A673 (cell line): ENCODE data around the gene FILIP1. TPM values are rescaled to one million over a fixed set of nuclear protein-coding genes. Genes with fewer than 3 reads are reported as not detected.

Experiments
- BruUV-seq: library from RNA; stranded (reverse); fragments of 400-500 nt; replicated peaks from 2 replicates; lab custom pipeline; 2021; lab: Mats Ljungman, UMichigan
- CTCF ChIA-PET: fragments of 300-600 bp; sonication (Branson Sonifier 250); formaldehyde crosslinking; loops from one replicate; lab custom pipeline; 2022; ENCODE audit warnings: antibody characterized with exemption; lab: Charles Lee
- POLR2A ChIA-PET: fragments of 300-600 bp; sonication (Branson Sonifier 250); formaldehyde crosslinking; loops from one replicate; lab custom pipeline; 2022; ENCODE audit warnings: antibody characterized with exemption; ENCODE audit not compliant: low non-redundant PET; lab: Charles Lee
- DNase-seq: peaks from one replicate; pipeline ENCODE4 v3.0.0-alpha.2; 2015; ENCODE audit warnings: low spot score
- H3K27ac ChIP-seq: fragments of 200-600 bp; sonication (generic); 2 replicates; pipeline ENCODE4 v1.5.1; 2016; ENCODE audit warnings: mixed run types, low read depth, mild to moderate bottlenecking, mixed read lengths, antibody characterized with exemption, low read length; ENCODE audit not compliant: poor library complexity, severe bottlenecking
- H3K27me3 ChIP-seq: fragments of 200-600 bp; sonication (generic); replicated peaks from 2 replicates; pipeline ENCODE4 v1.6.1; 2017; ENCODE audit warnings: mixed run types, low read depth, mild to moderate bottlenecking, mixed read lengths, antibody characterized with exemption, low read length; ENCODE audit not compliant: insufficient read depth, poor library complexity
- H3K36me3 ChIP-seq: fragments of 200-600 bp; sonication (generic); 2 replicates; pipeline ENCODE4 v1.6.1; 2016; ENCODE audit warnings: mixed run types, mild to moderate bottlenecking, mixed read lengths, antibody characterized with exemption, low read length; ENCODE audit not compliant: insufficient read depth, poor library complexity, severe bottlenecking
- H3K4me1 ChIP-seq: fragments of 200-600 bp; sonication (generic); 2 replicates; pipeline ENCODE4 v1.6.1; 2017; ENCODE audit warnings: mixed run types, mild to moderate bottlenecking, mixed read lengths, antibody characterized with exemption, low read length; ENCODE audit not compliant: insufficient read depth, poor library complexity, severe bottlenecking
- H3K4me3 ChIP-seq: fragments of 200-600 bp; sonication (generic); 2 replicates; pipeline ENCODE4 v1.5.1; 2016; ENCODE audit warnings: low read depth, mixed run types, mild to moderate bottlenecking, mixed read lengths, low read length; ENCODE audit not compliant: poor library complexity, severe bottlenecking
- H3K9me3 ChIP-seq: fragments of 200-600 bp; sonication (generic); 2 replicates; pipeline ENCODE4 v1.6.1; 2016; ENCODE audit warnings: mixed run types, low read depth, mild to moderate bottlenecking, mixed read lengths, antibody characterized with exemption, low read length; ENCODE audit not compliant: poor library complexity, severe bottlenecking
- CTCF ChIP-seq: fragments of 300-800, 200-600 bp; sonication (generic); conservative IDR thresholded peaks from 2 replicates; pipeline ENCODE4 v1.5.1; 2017; ENCODE audit warnings: low read depth, mild to moderate bottlenecking, antibody characterized with exemption, low read length, moderate library complexity, mixed read lengths
- EZH2 ChIP-seq: fragments of 200-600 bp; sonication (generic); IDR thresholded peaks from 2 replicates; pipeline ENCODE4 v1.6.1; 2017; ENCODE audit warnings: borderline replicate concordance, low read depth, mild to moderate bottlenecking, mixed read lengths, antibody characterized with exemption, low read length; ENCODE audit not compliant: poor library complexity, severe bottlenecking
- intact Hi-C: fragments of 100-400 bp; cut with micrococcal nuclease; formaldehyde crosslinking; loops from one replicate; pipeline ENCODE4 v1.10.0; 2022; ENCODE audit not compliant: unreplicated experiment
- microRNA-seq: library from miRNA; unstranded; fragments of <30 nt; microRNA quantifications from one replicate; pipeline ENCODE4 v1.2.0, GENCODE V29; 2021
- total RNA-seq: library from RNA; stranded (reverse); gene quantifications from 2 replicates; pipeline ENCODE4 v1.2.3, GENCODE V29; 2021

FILIP1 gene
- total RNA-seq, 1 experiment from 2014 or later = 0.32 TPM

- ChIA-PET CTCF (no interaction called here), POLR2A (interaction anchor here (0.6 kb wide), 1 partner anchor 367 kb away, joined by 3 read pairs; no protein-coding TSS in a partner anchor)
- Histone ChIP-seq H3K27me3 (no peaks in the 10 kb centered on the region), H3K27ac (peak within 1 kb of the TSS; percentile 87), H3K4me1 (no peaks in the 10 kb centered on the region), H3K36me3 (peaks cover 24% of the 10 kb centered on the region), H3K9me3 (no peaks in the 10 kb centered on the region), H3K4me3 (peak within 1 kb of the TSS; percentile 75)
- DNase-seq = peak; percentile 98
- TSS peak; percentile 70 for BruUV-seq
- intact Hi-C loops = no loop called here
- TF ChIP-seq CTCF (no peak), EZH2 (no peak)
These were observed 250.1 kb downstream of the FILIP1 start, which contains the start of gene COX7A2 for GRCh38 chr6:75243333-75244062. Gene COX7A2, minus strand, starts transcription at chr6:75243801. Its CDS starts 67 bp downstream, at chr6:75243734.

Small RNA genes within 50 kb of the gene (microRNA-seq; reads per million reads assigned to microRNA genes)
- not detected for gene MIR4463

Other genes with a start within 250 kb of the FILIP1 start
- 442 and 451 TPM in 2 replicates for gene COX7A2, start 250.0 kb downstream of the FILIP1 start, total RNA-seq
- 54.2 and 63.9 TPM in 2 replicates for gene TMEM30A, start 209.0 kb downstream of the FILIP1 start, total RNA-seq
- gene SENP6, start 108.1 kb upstream of the FILIP1 start, total RNA-seq = 92.7 and 103 TPM in 2 replicates